Keratinocyte (primary cell): ENCODE results near the gene ELAVL4.

Experiments
- EZH2 ChIP-seq: IDR thresholded peaks from one replicate; pipeline ENCODE4 v1.6.1; 2012; ENCODE audit warnings: inconsistent platforms, mild to moderate bottlenecking, low read length, moderate library complexity
- TF ChIP-seq, protein P1 (sequence below), 3 experiments: IDR thresholded peaks in 1 of 3; conservative IDR thresholded peaks in 1 of 3; optimal IDR thresholded peaks in 1 of 3; 2 replicates in 2 of 3; 3 replicates in 1 of 3; pipeline versions ENCODE3 to v1.5.1; 2011; ENCODE audit warnings: low read length in 3 of 3, mild to moderate bottlenecking in 3 of 3, moderate library complexity in 2 of 3, control low read depth in 1 of 3, inconsistent platforms in 1 of 3; ENCODE audit not compliant: insufficient read depth in 2 of 3; ENCODE audit errors: extremely low read depth in 1 of 3

DNA sequence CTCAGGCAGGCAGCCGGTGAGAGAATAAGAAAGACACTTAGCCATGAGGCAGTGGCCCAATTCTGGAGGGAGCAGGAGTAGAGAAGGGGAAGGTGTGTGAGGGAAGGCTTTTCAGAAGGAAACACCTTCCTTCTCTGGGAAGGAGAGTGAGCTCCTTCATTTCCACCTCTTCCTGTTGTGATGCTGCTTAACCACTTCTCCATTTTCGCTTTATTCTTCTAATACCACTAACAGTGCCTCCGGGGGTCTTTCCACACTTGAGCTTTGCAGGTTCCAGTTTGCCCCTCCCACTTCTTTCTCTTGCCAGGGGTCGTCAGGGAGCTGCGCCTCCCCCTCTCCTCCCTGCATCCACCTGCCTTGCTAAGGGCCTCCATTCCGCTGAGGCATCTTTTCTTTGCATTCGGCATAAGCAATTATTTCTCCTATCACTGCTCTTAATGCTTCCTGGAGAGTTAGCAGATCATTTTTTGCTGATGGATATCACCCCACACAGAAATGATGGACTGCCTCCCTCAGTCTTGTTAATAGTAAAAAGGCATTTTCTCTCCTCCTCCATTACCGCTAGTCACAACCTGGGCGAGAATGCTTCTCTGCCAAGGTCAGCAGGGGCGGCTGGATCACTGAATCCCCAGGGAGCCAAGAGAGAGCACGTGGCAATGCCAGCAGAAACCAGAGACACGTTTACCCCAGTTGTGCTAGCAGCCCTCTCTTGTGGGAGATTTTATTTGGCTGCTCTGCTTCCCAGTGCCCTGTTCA lies 74.8 kb downstream of the ELAVL4 start:
- TF ChIP-seq, protein P1, sequence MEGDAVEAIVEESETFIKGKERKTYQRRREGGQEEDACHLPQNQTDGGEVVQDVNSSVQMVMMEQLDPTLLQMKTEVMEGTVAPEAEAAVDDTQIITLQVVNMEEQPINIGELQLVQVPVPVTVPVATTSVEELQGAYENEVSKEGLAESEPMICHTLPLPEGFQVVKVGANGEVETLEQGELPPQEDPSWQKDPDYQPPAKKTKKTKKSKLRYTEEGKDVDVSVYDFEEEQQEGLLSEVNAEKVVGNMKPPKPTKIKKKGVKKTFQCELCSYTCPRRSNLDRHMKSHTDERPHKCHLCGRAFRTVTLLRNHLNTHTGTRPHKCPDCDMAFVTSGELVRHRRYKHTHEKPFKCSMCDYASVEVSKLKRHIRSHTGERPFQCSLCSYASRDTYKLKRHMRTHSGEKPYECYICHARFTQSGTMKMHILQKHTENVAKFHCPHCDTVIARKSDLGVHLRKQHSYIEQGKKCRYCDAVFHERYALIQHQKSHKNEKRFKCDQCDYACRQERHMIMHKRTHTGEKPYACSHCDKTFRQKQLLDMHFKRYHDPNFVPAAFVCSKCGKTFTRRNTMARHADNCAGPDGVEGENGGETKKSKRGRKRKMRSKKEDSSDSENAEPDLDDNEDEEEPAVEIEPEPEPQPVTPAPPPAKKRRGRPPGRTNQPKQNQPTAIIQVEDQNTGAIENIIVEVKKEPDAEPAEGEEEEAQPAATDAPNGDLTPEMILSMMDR (optimal IDR thresholded peaks at IDR 0.05 in 1 of 3, IDR thresholded peaks at IDR 0.05 in 1 of 3, conservative IDR thresholded peaks at IDR 0.05 in 1 of 3; ENCODE audit: extremely low read depth in 1 of 3, insufficient read depth in 2 of 3, low read length in 3 of 3): no peak
- no peak for TF ChIP-seq EZH2
